IPS DF 4.7 (cell line): ENCODE data around the gene OPCML.

Experiments
- DNase-seq: peaks from one replicate; pipeline ENCODE4 v3.0.0-alpha.2; 2013; ENCODE audit warnings: low spot score; ENCODE audit errors: extremely low read depth

Gene OPCML

DNA sequence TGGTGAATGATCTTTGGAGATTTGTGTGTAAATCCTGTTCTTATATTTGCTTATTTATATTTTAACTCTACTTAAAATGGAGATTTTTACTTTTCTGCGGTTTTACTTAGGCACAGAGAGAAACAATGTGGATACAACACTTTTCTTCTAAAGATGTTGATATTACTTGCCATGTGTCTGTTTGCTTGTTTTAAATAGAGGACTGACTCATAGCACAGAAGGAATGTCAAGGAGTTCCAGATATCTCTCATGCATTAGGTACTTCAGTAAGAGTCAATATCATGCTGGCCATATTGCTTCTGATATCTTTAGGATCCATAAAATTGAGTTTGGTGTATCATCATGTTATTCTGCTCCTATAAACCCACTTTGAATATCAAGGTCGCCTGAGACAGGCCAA, 395.0 kb downstream of the OPCML start:
- DNase-seq = no peak

DNA sequence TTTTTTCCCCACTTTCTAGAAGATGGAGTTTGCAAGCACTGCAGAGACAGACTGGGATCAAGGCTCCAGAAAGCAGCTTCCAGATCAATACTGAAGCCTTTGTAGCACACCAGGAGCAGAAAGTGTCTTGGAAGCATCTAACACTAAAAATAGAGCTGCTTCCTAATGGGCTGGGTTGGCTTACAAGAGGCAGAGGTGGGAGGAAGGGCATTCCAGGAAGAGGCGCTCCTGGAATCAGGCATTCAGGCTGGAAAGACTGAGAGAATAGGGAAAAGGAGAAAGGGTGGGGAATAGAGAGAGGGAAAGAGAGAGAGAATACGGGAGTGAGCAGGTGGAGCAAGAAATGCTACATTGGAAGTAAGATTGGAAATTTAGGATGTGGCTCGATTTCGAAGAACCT, 395.9 kb downstream of the OPCML start:
- no peak for DNase-seq

DNA sequence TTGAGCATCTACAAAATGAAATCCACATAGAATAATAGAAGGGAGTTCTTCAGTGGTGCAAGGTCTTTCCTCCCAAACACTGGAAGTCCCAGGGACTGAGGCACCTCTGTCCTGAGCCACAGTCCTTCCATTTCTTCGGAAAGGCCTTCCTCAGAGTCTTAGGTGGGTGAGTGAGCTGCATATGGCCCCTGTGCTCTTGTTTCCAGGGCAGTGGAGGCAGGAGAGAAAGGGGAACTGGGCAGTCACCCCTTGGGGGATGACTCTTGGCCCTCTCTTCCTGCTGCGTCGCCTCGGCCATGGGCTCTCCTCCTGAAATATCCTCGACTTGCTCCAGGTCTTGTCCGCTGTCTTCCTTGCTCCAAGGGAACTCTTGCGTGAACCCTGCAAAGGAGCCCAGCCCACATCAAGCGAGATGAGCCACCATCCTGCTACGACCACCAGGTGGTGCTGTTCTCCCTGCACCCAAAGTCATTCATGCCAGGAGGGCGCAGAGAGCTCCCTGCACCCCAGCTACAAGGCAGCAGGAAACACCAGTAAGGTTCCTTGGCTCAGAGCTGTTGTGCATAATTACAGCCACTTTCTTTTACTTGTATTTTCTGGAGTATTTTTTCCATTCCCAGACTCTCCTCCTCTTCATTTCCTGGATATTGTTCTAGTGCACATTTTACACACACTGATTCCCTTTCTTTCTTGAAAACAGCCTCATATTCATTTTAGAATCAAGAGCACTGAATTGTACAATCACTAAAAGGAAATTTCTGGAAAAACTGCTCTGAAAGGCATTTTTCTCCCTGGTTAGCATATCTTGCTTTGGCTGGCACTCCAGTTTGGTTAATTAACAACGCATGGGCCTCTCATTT, 397.8 kb downstream of the OPCML start:
- peak; percentile 90 for DNase-seq

DNA sequence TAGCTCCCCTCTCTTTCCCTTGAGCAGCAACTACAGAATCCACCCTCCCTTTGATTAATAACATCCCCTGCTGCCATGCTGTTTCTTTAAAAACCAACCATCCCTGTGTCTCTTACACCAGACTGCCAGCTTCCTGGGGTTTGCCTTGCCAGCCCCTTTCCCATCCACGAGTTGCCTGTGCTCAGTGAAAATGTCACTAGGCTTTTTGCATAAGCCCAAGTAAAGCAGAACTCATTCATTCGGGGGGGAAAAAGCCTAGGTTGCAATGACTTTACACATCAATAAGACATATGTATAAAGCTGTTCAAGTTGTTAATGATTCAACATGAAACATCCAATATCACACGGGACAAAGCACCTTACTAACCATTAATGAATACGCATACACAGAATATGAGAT, 398.7 kb downstream of the OPCML start:
- no peak for DNase-seq

DNA sequence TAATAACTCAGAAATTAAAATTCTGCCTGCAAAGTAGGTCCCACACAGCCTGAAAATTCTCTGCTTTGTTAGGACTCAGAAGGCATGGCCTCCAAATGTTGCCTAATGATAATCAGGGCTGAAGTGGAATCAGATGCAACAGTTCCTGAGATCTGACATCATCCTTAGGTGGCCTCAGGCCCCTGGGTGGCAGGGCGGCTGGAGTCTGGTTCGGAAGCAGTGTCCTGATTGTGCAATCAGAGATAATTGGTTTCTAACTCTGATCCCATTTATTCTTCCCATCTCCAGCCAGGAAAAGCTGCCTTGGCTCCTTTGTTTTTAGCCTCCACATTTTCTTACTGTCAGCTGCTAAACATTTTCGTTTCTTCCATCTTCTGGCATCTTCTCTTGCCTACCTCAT, 399.3 kb downstream of the OPCML start:
- DNase-seq = no peak

DNA sequence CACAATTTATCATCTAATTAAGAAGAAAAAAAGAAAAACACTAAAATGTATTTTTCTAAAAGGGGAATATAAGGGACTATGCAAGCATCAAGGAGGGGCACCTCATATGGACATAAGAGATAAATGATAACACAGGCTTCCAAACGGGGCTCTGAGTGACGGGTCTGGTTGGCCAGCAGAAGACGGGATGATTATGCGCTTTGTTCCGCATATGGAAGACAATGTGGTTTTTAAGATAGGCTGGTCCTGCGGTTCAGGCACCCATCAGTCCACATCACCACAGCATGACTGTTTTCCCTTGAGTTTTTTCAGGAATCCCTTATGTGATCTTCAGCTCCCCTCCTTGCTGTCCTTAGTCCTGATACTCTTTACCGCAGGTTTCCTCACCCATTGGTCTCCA, 404.6 kb downstream of the OPCML start:
- DNase-seq = no peak

DNA sequence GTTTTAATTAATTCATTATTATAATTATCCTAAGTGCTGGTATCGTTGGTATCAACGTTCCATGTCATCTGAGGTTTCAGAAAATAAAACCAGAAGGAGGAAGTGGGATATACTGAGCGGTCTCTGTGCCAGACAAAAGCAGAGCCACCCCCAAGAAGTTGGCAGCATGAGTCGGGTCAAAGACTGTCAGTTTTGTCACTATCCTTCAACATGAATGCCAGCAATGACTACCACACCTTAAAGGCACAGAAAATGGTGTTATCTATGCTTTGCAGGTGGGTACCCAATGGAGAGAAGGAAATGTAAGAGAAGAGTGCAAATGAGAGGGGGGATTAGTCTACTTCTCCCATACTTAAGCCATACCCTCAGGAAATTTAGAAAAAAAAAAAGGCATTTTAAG, 408.5 kb downstream of the OPCML start:
- no peak for DNase-seq

DNA sequence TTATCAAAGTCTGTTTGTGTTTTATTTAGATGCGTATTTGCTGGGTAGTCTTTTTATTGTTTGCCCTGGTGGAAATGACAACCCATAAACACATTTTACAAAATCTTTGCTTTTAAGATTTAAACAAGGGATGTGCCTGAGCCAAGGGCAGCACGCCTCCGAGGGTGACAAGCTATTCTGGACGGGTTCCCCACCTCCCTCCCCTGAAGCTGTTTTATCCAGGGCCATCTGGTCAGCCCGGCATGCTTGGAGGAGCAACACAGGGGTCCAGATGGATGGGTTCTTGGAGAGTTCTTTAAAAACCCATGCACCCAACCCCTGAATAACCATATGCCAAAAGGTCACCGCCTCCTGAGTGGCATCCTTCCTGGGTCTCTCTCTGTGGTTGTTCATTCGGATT, 408.9 kb downstream of the OPCML start:
- DNase-seq = no peak

DNA sequence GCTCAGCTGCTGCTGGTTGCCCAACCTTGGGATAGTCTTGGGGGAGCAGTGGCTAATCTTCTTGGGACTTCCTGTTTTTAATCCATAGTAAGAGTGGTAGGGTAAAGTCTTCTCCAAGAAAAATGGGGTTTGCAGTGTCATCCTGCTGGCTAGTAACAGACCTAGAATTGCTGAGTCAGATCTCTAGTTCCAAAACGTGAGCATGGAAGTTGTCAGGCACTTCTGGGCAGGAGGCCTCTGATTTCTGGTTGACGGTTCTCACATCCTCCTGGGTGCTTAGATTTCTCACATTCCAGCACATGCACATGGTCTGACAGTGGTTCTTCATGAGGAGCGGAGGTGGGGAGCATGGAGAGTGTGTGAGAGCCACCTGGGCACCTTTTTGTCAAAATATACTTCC, 410.0 kb downstream of the OPCML start:
- DNase-seq = no peak

DNA sequence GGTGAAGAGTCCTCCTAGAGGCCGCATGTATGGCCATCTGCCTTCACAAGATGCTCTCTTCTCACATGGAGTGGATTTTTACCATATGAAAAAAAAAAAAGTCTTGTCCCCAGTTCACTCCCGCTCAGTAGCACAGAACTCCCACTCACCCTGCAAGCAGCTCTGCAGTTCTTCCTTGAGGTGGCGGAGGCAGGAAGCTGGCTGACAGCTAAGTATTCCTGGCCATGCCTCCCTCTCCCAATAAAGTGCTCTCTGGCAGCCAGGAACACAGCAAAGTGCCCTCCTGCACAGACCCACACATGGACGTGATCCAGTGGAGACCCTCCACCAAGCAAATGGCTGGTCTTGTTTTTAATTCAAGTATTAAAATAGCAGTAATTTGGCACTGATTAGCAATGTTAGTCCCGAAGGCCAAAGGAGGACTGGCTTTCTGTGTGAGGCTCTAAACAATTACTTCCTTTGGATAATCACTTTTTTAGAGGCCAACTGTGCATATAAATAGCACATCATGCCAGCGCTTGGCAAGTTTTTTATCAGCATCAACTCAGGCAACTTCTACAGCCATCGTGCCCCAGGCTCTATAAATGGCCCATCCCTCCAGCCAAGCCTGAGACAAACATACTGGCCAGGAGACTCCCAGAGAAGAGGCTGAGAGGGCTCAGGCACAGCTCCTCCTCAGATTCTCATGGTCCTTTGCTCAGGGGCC, 413.6 kb downstream of the OPCML start:
- no peak for DNase-seq

DNA sequence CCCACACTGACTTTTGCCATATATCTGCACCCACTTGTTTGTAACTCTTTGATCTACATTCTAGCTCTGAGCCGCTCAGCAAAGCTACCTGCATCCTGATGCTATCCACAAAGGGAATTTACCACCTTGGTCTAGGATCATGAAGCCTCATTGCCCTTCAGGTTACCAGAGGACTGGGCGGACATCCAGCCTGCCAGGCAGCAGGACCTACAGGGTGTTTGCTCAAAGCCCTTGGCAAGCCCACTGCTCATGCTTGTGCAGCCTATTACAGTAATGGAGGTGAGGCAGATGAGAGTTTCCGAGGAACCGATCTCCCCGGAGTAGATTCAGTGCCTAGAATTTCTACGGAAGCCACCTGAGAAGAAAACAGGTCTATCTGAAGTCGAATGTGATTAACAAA, 417.2 kb downstream of the OPCML start:
- DNase-seq = no peak

DNA sequence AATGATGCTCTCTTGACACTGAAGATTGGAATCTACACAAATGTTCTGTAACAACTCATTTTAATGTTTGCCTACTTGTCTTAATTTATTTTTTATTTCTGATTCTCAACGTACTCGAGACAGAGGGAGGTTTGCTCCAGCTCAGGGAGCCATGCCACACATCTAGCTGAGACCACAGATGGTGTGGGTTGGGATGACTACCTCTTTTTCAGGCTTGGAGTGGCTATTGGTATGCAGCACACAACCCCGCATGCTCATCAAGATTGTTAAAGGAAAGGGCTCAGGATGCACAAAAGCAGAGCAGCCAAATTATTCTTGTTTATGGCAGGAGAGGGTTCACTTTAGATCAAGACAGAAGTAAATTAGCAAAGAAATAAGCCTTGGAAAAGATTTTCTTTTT, 424.5 kb downstream of the OPCML start:
- DNase-seq = no peak

DNA sequence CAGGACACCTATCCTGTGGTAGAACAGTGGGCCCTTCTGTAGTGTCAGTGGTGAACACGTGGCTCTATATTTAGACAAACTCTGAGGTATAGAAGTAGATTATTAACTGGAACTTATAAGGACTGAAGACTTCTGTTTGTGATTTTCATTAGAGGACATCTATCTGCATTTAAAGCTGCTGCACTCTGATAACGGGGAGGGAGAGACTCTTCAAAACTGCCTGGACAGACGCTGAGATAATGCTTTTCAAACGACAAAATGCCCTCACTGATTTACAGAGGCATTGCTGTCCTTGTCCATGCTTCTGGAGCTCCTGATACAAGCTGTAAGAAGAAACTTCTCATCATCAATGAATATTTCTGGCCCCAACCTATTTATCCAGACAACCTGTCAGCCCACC, 425.2 kb downstream of the OPCML start:
- no peak for DNase-seq

DNA sequence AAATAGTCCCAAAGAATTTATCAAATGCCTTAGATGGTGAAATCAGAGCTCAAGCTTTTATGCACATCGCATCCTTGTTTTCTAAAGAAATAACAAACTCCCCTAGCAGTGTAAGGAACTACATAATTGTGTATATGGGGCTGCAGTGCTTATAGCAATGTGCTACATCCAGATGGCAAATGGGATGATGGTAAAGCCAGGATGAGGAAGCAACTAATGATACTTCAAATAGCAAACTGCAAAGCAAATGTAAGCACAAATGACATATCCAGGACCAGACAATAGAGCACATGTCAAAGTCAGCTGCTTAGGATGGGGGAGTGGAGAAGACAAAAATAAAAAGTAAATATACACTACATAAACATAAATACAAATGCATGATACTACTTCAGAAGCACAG, 425.9 kb downstream of the OPCML start:
- DNase-seq = no peak

DNA sequence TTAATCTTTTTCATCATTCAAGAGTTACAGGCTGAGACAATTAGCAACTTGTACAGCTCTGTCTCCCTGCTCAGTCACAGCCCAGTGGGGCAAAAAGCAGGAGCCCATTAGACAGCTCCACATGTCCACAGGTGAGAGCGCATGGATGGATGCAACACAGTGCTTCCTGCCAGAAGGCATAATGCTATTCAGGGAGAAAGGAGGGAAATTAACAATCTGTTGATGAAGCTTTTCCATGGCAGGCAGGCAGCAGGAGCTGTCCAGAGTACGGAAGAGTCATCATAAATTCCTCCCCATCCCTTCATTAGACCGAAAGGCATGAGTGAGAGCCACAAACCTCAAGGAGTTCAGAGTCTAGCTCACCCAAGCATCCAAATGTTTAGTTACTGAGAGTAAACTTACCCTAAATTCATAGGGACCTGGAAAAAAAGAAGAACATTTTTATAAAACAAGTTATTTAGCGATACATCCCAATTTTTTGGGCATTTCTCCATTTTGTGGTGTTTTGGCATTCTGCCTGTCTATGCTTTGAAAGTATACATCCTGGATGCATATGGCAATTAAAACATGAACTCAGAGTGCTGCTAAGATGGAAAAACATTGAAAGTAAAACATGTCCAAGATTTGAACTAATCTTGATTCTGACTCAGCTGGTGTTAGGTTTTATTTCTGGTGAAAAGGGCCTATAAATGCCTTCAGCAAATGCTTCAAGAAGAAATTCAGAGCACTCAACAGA, 428.1 kb downstream of the OPCML start:
- DNase-seq = no peak

DNA sequence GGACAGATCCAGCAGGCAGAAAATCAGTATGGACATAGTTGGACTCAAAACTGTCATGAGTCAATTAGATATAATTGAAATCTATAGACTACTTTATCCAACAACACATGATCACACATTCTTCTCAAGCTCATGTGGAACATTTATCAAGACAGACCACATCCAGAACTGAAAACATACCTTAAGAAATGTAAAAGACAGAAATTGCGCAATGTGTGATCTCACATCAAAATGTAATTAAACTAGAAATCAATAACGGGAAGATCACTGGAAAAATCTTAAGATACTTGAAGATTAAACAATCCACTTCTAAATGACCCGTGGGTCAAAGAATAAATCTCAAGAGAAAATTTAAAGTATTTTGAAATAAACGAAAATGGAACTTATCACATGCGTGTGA, 435.3 kb downstream of the OPCML start:
- DNase-seq = no peak

DNA sequence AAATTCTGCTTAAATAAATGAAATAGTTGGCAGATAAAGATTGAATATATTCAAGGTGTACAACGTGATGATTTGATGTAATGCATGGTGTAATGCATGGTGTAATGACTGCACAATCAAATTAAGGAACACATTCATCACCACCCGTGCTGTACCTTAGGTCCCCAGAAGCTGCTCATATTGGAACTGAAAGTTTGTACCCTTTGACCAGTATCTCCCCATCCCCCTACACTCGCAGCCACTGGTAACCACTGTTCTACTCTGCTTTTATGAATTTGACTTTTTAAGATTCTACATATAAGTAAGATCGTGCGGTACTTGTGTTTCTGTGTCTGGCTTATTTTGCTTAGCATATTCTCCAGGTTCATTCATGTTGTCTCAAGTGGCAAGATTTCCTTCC, 445.8 kb downstream of the OPCML start:
- DNase-seq = no peak

DNA sequence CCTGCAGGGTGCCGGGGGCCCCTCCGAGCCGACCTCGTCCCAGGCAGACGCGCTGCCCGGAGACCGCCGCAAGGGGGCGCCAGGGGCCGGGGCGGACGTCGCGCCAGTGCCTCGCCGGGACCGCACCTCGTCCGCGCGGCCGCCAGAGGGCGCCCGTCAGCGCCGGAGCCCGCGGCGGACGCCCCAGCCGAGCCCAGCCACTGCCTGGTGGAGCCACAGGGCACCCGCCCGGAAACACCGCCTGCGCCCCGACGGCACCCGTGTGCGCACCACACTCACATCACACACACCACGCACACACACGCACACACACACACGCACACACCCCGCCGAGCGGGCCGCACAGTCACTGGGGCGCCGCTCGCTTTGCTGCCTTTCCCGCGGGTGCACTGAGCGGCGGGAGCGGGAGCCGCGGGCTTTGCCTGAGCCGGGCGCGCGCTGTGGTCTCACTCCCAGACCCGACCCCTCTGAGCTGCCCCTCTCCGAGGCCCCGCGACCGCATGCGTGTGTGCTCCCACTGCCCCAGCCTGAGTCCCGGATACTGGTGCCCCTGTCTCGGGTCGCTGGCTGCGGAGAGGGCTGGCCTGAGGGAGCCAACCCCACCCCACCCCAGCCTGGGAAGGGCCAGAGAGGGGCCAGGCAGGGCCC, 449.3 kb downstream of the OPCML start:
- DNase-seq = no peak

DNA sequence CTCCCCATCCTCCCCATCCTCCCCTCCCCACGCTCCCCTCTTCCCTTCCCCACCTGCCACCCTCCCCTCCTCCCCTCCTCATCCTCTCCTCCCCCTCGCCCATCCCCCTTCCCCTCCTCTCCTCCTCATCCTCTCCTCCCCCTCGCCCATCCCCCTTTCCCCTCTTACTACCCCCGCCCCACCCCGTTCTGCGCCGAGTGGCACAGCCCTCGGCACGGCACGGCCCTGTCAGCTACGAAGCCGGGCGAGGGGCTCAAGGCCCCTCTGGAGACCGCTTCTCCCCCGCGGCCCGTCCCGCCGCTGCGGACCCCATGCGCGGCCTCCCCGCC, 449.9 kb downstream of the OPCML start:
- no peak for DNase-seq

DNA sequence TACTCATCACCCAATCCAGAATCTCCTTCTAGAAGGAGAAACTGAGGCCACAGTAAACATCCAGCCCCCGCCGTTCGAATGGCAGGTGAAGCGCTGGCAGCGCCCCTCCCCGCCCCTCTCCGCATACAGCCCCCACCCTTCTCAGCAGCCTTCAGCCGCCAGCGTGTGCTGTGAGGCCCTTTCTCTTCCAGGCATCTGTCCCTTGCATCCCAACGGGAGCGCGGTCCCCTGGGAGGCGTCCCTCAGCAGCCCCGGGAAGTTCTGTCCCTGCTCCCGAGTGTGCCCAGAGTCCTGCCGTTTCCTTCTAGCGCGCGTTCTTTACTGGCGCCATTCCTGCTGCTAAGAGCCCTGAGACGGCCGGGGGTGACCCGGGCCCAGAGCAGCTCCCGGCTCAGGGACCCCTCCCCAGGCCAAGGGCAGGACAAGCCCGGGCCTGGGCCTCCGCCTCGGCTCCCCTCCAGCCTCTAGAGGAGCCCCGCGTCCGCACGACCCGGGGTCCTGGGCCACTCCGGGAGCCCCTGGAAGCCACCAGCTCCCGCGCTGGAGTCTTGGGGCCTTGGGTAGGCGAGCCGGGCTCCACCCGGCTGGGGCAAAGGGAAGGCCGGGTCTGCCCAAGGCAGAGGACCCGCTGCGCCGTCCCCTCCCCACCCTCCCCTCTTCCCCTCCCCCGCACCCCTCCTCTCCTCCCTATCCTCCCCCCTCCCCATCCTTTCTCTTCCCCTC, 450.4 kb downstream of the OPCML start:
- DNase-seq = no peak

DNA sequence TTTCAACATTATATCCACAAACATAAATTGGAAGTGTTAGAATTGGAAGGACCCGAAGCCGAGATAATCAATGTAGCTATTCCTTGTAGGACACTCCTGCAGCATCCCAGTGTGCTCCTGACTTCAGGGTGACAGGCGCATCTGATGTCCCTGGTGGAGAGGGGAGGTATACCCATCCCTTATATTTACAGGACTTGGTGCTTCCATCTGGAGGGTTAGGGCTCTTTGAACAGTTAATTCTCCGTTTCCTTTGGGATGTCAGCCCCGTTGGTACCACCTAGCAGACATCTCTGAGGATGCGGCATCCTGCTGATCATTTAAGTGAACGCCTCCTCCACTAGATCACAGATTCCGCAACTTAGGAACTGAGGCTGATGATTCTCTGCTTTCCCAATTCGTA, 451.3 kb downstream of the OPCML start:
- DNase-seq = no peak
